ENCODE measurements around the gene TULP4. TPM values are rescaled to one million over a fixed set of nuclear protein-coding genes. Genes with fewer than 3 reads are reported as not detected.

The TULP4 gene
- total RNA-seq, 1 experiment from 2014 or later: 126 TPM

- peaks cover 34% of the 10 kb centered on the region for H3K36me3 Mint-ChIP-seq (ENCODE audit: insufficient read depth, unreplicated experiment)
- H3K36me3 ChIP-seq (ENCODE audit: control insufficient read depth, insufficient read depth, low read length): no peaks in the 10 kb centered on the region; the same call in 1 of the 2 replicates
- H3K4me3 Mint-ChIP-seq (ENCODE audit: unreplicated experiment): no peak overlapping the region
- no peak for DNase-seq
- no peak overlapping the region for H3K4me3 ChIP-seq (ENCODE audit: low read depth, low read length)
- BruUV-seq (replicated peaks): no TSS peak
- POLR2A ChIA-PET: no interaction called here
- H3K9me3 ChIP-seq: no peaks in the 10 kb centered on the region
- intact Hi-C loops (cut with micrococcal nuclease; ENCODE audit: unreplicated experiment): no loop called here
- TF ChIP-seq CTCF (IDR thresholded peaks at IDR 0.05; ENCODE audit: insufficient read depth in 1 of 2, low read depth in 1 of 2, low read length in 1 of 2, severe bottlenecking in 1 of 2, unreplicated experiment in 1 of 2): no peak
- CTCF ChIA-PET: no interaction called here
- H3K4me1 Mint-ChIP-seq (ENCODE audit: low read depth, unreplicated experiment): peaks cover 62% of the 10 kb centered on the region
- no peaks in the 10 kb centered on the region for H3K27me3 Mint-ChIP-seq (ENCODE audit: insufficient read depth, unreplicated experiment)
- peaks cover 47% of the 10 kb centered on the region for H3K4me1 ChIP-seq
- no peaks in the 10 kb centered on the region for H3K27me3 ChIP-seq (replicated peaks; ENCODE audit: control insufficient read depth, insufficient read depth, low read length)
- H3K9me3 Mint-ChIP-seq (ENCODE audit: unreplicated experiment): no peaks in the 10 kb centered on the region
- H3K27ac Mint-ChIP-seq (ENCODE audit: unreplicated experiment): peak overlapping the region; percentile 3
Observed at GRCh38 chr6:158324136-158324535, 11.9 kb downstream of the TULP4 start.

- no peak for DNase-seq
- Histone ChIP-seq H3K36me3 (ENCODE audit: control insufficient read depth, insufficient read depth, low read length) (no peaks in the 10 kb centered on the region; the same call in 1 of the 2 replicates), H3K4me1 (peaks cover 42% of the 10 kb centered on the region), H3K27me3 (replicated peaks; ENCODE audit: control insufficient read depth, insufficient read depth, low read length) (no peaks in the 10 kb centered on the region), H3K4me3 (ENCODE audit: low read depth, low read length) (no peak overlapping the region), H3K9me3 (no peaks in the 10 kb centered on the region)
- ChIA-PET POLR2A (no interaction called here), CTCF (no interaction called here)
- TF ChIP-seq CTCF (IDR thresholded peaks at IDR 0.05; ENCODE audit: insufficient read depth in 1 of 2, low read depth in 1 of 2, low read length in 1 of 2, severe bottlenecking in 1 of 2, unreplicated experiment in 1 of 2): no peak
- Mint-ChIP-seq H3K4me1 (ENCODE audit: low read depth, unreplicated experiment) (peaks cover 48% of the 10 kb centered on the region), H3K4me3 (ENCODE audit: unreplicated experiment) (no peak overlapping the region), H3K27ac (ENCODE audit: unreplicated experiment) (peak overlapping the region; percentile 32), H3K27me3 (ENCODE audit: insufficient read depth, unreplicated experiment) (no peaks in the 10 kb centered on the region), H3K9me3 (ENCODE audit: unreplicated experiment) (no peaks in the 10 kb centered on the region), H3K36me3 (ENCODE audit: insufficient read depth, unreplicated experiment) (peaks cover 22% of the 10 kb centered on the region)
- intact Hi-C loops (cut with micrococcal nuclease; ENCODE audit: unreplicated experiment): no loop called here
- BruUV-seq (replicated peaks): no TSS peak
Observed at GRCh38 chr6:158327211-158327610, 14.9 kb downstream of the TULP4 start.

GRCh38 chr6:158328952-158329351 is 16.7 kb downstream of the TULP4 start:
- no TSS peak for BruUV-seq (replicated peaks)
- CTCF ChIA-PET: interaction anchor here (0.6 kb wide), 1 partner anchor 9 kb away, joined by 8 read pairs; no protein-coding TSS in a partner anchor
- POLR2A ChIA-PET: no interaction called here
- no peak for TF ChIP-seq CTCF (IDR thresholded peaks at IDR 0.05; ENCODE audit: insufficient read depth in 1 of 2, low read depth in 1 of 2, low read length in 1 of 2, severe bottlenecking in 1 of 2, unreplicated experiment in 1 of 2)
- no peak overlapping the region for H3K4me3 ChIP-seq (ENCODE audit: low read depth, low read length)
- no peaks in the 10 kb centered on the region for H3K27me3 ChIP-seq (replicated peaks; ENCODE audit: control insufficient read depth, insufficient read depth, low read length)
- H3K4me1 ChIP-seq: peaks cover 25% of the 10 kb centered on the region
- Mint-ChIP-seq H3K4me1 (ENCODE audit: low read depth, unreplicated experiment) (peaks cover 33% of the 10 kb centered on the region), H3K27ac (ENCODE audit: unreplicated experiment) (peak overlapping the region; percentile 53), H3K27me3 (ENCODE audit: insufficient read depth, unreplicated experiment) (no peaks in the 10 kb centered on the region), H3K4me3 (ENCODE audit: unreplicated experiment) (no peak overlapping the region), H3K36me3 (ENCODE audit: insufficient read depth, unreplicated experiment) (peaks cover 39% of the 10 kb centered on the region), H3K9me3 (ENCODE audit: unreplicated experiment) (no peaks in the 10 kb centered on the region)
- no peaks in the 10 kb centered on the region; the same call in 1 of the 2 replicates for H3K36me3 ChIP-seq (ENCODE audit: control insufficient read depth, insufficient read depth, low read length)
- no peaks in the 10 kb centered on the region for H3K9me3 ChIP-seq
- no peak for DNase-seq
- intact Hi-C loops (cut with micrococcal nuclease; ENCODE audit: unreplicated experiment): no loop called here
